Measurements from ENCODE around the gene GPR85.
"Not testable (repeated sequence)": the region's sequence is repeated elsewhere in the genome, so short reads cannot be mapped to it uniquely, and the experiment has no call there.

Gene GPR85, protein sequence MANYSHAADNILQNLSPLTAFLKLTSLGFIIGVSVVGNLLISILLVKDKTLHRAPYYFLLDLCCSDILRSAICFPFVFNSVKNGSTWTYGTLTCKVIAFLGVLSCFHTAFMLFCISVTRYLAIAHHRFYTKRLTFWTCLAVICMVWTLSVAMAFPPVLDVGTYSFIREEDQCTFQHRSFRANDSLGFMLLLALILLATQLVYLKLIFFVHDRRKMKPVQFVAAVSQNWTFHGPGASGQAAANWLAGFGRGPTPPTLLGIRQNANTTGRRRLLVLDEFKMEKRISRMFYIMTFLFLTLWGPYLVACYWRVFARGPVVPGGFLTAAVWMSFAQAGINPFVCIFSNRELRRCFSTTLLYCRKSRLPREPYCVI

GRCh38 chr7:113086431-113086888 is at the start of gene GPR85:
Gene GPR85, minus strand, starts transcription at chr7:113086827. Its CDS starts 2,106 bp downstream, at chr7:113084721.
- Histone ChIP-seq H3K36me3 (ENCODE audit: insufficient read depth, low read length) (no peaks in the 10 kb centered on the region), H3K27me3 (ENCODE audit: control insufficient read depth in 1 of 2, insufficient read depth in 2 of 2, low read length in 2 of 2) (no peaks in the 10 kb centered on the region), H3K4me1 (ENCODE audit: insufficient read depth, low read length) (peaks cover 6% of the 10 kb centered on the region), H3K9ac (ENCODE audit: low read length) (no peak within 1 kb of the TSS), H3K4me3 (ENCODE audit: low read depth in 1 of 2, low read length in 2 of 2) (peak within 1 kb of the TSS; percentile 38 to 58), H3K27ac (ENCODE audit: low read depth, low read length) (no peak within 1 kb of the TSS), H3K9me3 (ENCODE audit: low read length) (no peaks in the 10 kb centered on the region)

DNA sequence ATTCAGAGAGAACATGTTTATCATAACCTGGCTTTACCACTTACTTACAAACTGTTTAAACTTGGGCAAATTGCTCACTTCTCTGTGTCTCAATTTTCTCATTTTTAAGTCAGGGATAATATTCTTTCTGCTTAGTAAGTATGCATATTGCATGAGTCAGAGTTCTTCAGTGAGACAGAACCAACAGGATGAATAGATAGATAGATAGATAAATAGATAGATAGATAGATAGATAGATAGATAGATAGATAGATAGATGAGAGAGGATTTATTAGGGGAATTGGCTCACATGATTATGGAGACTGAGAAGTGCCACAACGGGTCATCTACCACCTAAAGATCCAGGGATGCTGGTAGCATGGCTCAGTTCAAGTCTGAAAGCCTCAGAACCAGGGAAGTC is 47.4 kb upstream of the GPR85 start:
- no peaks in the 10 kb centered on the region for H3K9me3 ChIP-seq (ENCODE audit: low read length)
- no peak overlapping the region for H3K4me3 ChIP-seq (ENCODE audit: low read depth in 1 of 2, low read length in 2 of 2)
- no peaks in the 10 kb centered on the region for H3K27me3 ChIP-seq (ENCODE audit: control insufficient read depth in 1 of 2, insufficient read depth in 2 of 2, low read length in 2 of 2)

DNA sequence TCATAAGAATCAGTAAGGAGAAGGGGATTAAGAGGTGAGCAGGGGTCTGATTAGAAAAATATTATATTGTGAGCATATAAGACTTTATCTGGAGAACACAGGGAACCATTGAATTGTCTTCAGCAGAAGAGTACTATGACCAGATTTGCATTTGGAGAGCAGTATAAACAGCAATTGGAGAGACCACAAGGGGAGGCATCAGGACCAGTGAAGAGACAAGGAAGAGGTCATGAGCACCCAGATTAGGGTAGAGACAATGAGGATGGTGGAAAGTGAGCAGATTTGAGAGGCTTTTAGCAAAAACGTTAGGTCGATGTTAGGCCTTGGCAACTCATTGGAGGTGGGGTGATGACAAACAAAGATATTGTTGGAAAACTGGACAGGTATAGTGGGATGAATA is 44.7 kb upstream of the GPR85 start:
- H3K36me3 ChIP-seq (ENCODE audit: insufficient read depth, low read length): no peaks in the 10 kb centered on the region
- H3K27me3 ChIP-seq (ENCODE audit: control insufficient read depth in 1 of 2, insufficient read depth in 2 of 2, low read length in 2 of 2): no peaks in the 10 kb centered on the region
- H3K4me1 ChIP-seq (ENCODE audit: insufficient read depth, low read length): no peaks in the 10 kb centered on the region
- no peaks in the 10 kb centered on the region for H3K9me3 ChIP-seq (ENCODE audit: low read length)
- no peak overlapping the region for H3K27ac ChIP-seq (ENCODE audit: low read depth, low read length)
- no peak overlapping the region for H3K9ac ChIP-seq (ENCODE audit: low read length)
- H3K4me3 ChIP-seq (ENCODE audit: low read depth in 1 of 2, low read length in 2 of 2): no peak overlapping the region

More for the DNA sequence above, 47.4 kb upstream of the GPR85 start:
- no peaks in the 10 kb centered on the region for H3K4me1 ChIP-seq (ENCODE audit: insufficient read depth, low read length)
- no peak overlapping the region for H3K27ac ChIP-seq (ENCODE audit: low read depth, low read length)
- no peaks in the 10 kb centered on the region for H3K36me3 ChIP-seq (ENCODE audit: insufficient read depth, low read length)
- H3K9ac ChIP-seq (ENCODE audit: low read length): no peak overlapping the region

DNA sequence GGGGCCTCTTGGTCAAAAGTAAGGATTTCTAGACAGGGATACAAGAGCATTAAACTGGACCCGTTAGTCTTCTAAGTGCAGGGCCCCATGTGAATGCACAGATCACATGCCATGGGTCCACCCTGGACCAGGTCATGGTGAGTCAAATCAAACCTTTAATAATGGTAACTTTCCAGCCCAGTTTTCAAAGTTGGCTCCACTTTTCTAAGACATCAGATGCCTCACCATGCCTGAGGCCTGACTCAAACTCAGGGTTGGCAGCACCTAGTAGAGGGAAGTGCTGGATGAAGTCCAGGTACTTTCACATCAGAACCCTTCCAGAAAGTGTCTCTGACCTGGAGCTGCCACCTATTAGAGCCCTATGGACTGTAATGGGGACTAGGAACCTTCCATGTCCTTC is 41.4 kb upstream of the GPR85 start:
- Histone ChIP-seq H3K9ac (ENCODE audit: low read length) (no peak overlapping the region), H3K36me3 (ENCODE audit: insufficient read depth, low read length) (no peaks in the 10 kb centered on the region), H3K4me3 (ENCODE audit: low read depth in 1 of 2, low read length in 2 of 2) (no peak overlapping the region), H3K9me3 (ENCODE audit: low read length) (no peaks in the 10 kb centered on the region), H3K4me1 (ENCODE audit: insufficient read depth, low read length) (no peaks in the 10 kb centered on the region), H3K27me3 (ENCODE audit: control insufficient read depth in 1 of 2, insufficient read depth in 2 of 2, low read length in 2 of 2) (no peaks in the 10 kb centered on the region), H3K27ac (ENCODE audit: low read depth, low read length) (no peak overlapping the region)

- Histone ChIP-seq H3K9me3 (ENCODE audit: low read length) (no peaks in the 10 kb centered on the region), H3K4me1 (ENCODE audit: insufficient read depth, low read length) (no peaks in the 10 kb centered on the region), H3K36me3 (ENCODE audit: insufficient read depth, low read length) (no peaks in the 10 kb centered on the region), H3K27ac (ENCODE audit: low read depth, low read length) (no peak overlapping the region), H3K27me3 (ENCODE audit: control insufficient read depth in 1 of 2, insufficient read depth in 2 of 2, low read length in 2 of 2) (no peaks in the 10 kb centered on the region), H3K9ac (ENCODE audit: low read length) (no peak overlapping the region), H3K4me3 (ENCODE audit: low read depth in 1 of 2, low read length in 2 of 2) (no peak overlapping the region)
These were observed 39.1 kb upstream of the GPR85 start for GRCh38 chr7:113125728-113126127.

DNA sequence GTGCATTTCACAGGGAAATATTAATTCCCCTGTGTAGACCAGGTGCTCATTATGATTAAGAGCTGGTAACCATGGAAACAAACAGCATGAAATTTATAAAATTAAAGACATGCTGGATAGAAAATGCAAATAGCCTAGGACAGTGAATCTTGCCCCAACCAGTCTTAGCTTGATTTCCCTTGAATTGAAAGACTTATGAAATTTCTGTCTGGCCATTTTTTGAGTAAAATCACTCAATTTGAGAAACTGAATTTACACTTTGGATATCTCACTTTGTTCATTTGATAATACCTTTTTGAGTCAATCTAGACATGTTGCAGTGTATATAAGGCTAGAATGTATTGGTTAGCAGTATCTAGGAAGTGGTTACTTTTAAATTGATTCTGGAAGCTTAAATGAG is 36.1 kb upstream of the GPR85 start:
- Histone ChIP-seq H3K27me3 (ENCODE audit: control insufficient read depth in 1 of 2, insufficient read depth in 2 of 2, low read length in 2 of 2) (no peaks in the 10 kb centered on the region), H3K36me3 (ENCODE audit: insufficient read depth, low read length) (no peaks in the 10 kb centered on the region), H3K9ac (ENCODE audit: low read length) (no peak overlapping the region), H3K27ac (ENCODE audit: low read depth, low read length) (no peak overlapping the region), H3K4me1 (ENCODE audit: insufficient read depth, low read length) (no peaks in the 10 kb centered on the region), H3K9me3 (ENCODE audit: low read length) (no peaks in the 10 kb centered on the region), H3K4me3 (ENCODE audit: low read depth in 1 of 2, low read length in 2 of 2) (no peak overlapping the region)

- H3K9ac ChIP-seq (ENCODE audit: low read length): no peak overlapping the region
- H3K9me3 ChIP-seq (ENCODE audit: low read length): no peaks in the 10 kb centered on the region
- no peaks in the 10 kb centered on the region for H3K27me3 ChIP-seq (ENCODE audit: control insufficient read depth in 1 of 2, insufficient read depth in 2 of 2, low read length in 2 of 2)
- no peak overlapping the region for H3K27ac ChIP-seq (ENCODE audit: low read depth, low read length)
- H3K36me3 ChIP-seq (ENCODE audit: insufficient read depth, low read length): peaks cover 8% of the 10 kb centered on the region
- H3K4me1 ChIP-seq (ENCODE audit: insufficient read depth, low read length): no peaks in the 10 kb centered on the region
- no peak overlapping the region for H3K4me3 ChIP-seq (ENCODE audit: low read depth in 1 of 2, low read length in 2 of 2)
These were observed 34.0 kb upstream of the GPR85 start for GRCh38 chr7:113120647-113121046.

GRCh38 chr7:113119429-113119828 is 32.8 kb upstream of the GPR85 start:
- Histone ChIP-seq H3K27me3 (ENCODE audit: control insufficient read depth in 1 of 2, insufficient read depth in 2 of 2, low read length in 2 of 2) (no peaks in the 10 kb centered on the region), H3K27ac (ENCODE audit: low read depth, low read length) (no peak overlapping the region), H3K36me3 (ENCODE audit: insufficient read depth, low read length) (peaks cover 9% of the 10 kb centered on the region), H3K4me3 (ENCODE audit: low read depth in 1 of 2, low read length in 2 of 2) (no peak overlapping the region), H3K4me1 (ENCODE audit: insufficient read depth, low read length) (no peaks in the 10 kb centered on the region), H3K9me3 (ENCODE audit: low read length) (no peaks in the 10 kb centered on the region), H3K9ac (ENCODE audit: low read length) (no peak overlapping the region)

- Histone ChIP-seq H3K9ac (ENCODE audit: low read length) (peak within 1 kb of the TSS; percentile 18), H3K4me1 (ENCODE audit: insufficient read depth, low read length) (no peaks in the 10 kb centered on the region), H3K4me3 (ENCODE audit: low read depth in 1 of 2, low read length in 2 of 2) (peak within 1 kb of the TSS; percentile 44 to 59), H3K36me3 (ENCODE audit: insufficient read depth, low read length) (peaks cover 10% of the 10 kb centered on the region), H3K27ac (ENCODE audit: low read depth, low read length) (peak within 1 kb of the TSS; percentile 69), H3K27me3 (ENCODE audit: control insufficient read depth in 1 of 2, insufficient read depth in 2 of 2, low read length in 2 of 2) (no peaks in the 10 kb centered on the region), H3K9me3 (ENCODE audit: low read length) (no peaks in the 10 kb centered on the region)
These were observed 31.7 kb upstream of the GPR85 start, which contains the start of gene SMIM30 for GRCh38 chr7:113118074-113118959. Gene SMIM30, minus strand, starts transcription at chr7:113118554. Its CDS starts 976 bp downstream, at chr7:113117578.

DNA sequence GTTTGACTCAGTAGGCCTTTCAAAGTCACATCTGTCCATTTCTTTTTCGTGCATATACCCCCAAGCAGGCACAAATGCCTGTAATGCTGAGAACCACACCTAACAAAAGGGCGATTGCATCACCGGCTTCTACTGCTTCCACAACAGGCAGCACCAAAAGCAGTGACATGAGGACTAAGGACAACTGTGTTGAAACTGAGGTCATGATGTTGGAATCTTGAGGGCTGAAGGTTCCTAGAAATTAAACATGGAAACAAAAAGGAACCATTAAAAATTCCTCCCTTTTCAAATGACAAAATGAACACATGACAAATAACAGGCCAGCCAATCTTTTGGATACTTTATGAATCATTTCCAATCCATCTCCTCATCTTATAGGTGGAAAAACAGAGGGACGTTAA is 30.7 kb upstream of the GPR85 start:
- not testable (repeated sequence) for H3K27ac ChIP-seq (ENCODE audit: low read depth, low read length); H3K4me1 ChIP-seq (ENCODE audit: insufficient read depth, low read length); H3K9me3 ChIP-seq (ENCODE audit: low read length); H3K9ac ChIP-seq (ENCODE audit: low read length); H3K27me3 ChIP-seq (ENCODE audit: control insufficient read depth in 1 of 2, insufficient read depth in 2 of 2, low read length in 2 of 2)
- Histone ChIP-seq H3K36me3 (ENCODE audit: insufficient read depth, low read length) (peaks cover 15% of the 10 kb centered on the region), H3K4me3 (ENCODE audit: low read depth in 1 of 2, low read length in 2 of 2) (peak overlapping the region in 1 of 2 donors; percentile 59)

DNA sequence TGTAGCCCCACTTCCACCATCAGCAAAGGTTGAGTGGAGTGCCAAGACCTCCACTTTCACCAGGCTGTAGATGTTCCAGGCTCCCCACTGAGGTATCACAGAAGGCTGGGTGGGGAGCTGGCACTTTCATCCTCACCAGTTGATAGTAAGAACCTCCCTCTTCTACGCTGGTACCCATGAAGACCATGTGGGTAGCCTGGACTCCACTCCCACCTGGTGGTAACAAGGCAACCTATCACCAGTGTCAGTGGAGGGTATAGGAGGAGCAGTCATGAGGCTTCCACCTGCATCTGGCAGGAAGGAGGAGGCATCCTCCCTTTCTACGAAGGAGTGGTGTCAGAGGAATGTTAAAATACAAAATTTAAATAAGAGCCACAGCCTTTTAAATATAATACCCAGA is 27.3 kb upstream of the GPR85 start:
- H3K9ac ChIP-seq (ENCODE audit: low read length): no peak overlapping the region
- peaks cover 15% of the 10 kb centered on the region for H3K36me3 ChIP-seq (ENCODE audit: insufficient read depth, low read length)
- no peaks in the 10 kb centered on the region for H3K4me1 ChIP-seq (ENCODE audit: insufficient read depth, low read length)
- H3K27ac ChIP-seq (ENCODE audit: low read depth, low read length): no peak overlapping the region
- H3K9me3 ChIP-seq (ENCODE audit: low read length): no peaks in the 10 kb centered on the region
- no peak overlapping the region for H3K4me3 ChIP-seq (ENCODE audit: low read depth in 1 of 2, low read length in 2 of 2)
- no peaks in the 10 kb centered on the region for H3K27me3 ChIP-seq (ENCODE audit: control insufficient read depth in 1 of 2, insufficient read depth in 2 of 2, low read length in 2 of 2)

All from muscle layer of colon (tissue), 2 donors.